ENCODE results near the gene ZNF844. TPM values are rescaled to one million over a fixed set of nuclear protein-coding genes. Genes with fewer than 3 reads are reported as not detected.

The ZNF844 gene
- total and polyA plus RNA-seq, 7 experiments from 2014 or later: 1.0 to 20.9 (median 14.9) TPM

DNA sequence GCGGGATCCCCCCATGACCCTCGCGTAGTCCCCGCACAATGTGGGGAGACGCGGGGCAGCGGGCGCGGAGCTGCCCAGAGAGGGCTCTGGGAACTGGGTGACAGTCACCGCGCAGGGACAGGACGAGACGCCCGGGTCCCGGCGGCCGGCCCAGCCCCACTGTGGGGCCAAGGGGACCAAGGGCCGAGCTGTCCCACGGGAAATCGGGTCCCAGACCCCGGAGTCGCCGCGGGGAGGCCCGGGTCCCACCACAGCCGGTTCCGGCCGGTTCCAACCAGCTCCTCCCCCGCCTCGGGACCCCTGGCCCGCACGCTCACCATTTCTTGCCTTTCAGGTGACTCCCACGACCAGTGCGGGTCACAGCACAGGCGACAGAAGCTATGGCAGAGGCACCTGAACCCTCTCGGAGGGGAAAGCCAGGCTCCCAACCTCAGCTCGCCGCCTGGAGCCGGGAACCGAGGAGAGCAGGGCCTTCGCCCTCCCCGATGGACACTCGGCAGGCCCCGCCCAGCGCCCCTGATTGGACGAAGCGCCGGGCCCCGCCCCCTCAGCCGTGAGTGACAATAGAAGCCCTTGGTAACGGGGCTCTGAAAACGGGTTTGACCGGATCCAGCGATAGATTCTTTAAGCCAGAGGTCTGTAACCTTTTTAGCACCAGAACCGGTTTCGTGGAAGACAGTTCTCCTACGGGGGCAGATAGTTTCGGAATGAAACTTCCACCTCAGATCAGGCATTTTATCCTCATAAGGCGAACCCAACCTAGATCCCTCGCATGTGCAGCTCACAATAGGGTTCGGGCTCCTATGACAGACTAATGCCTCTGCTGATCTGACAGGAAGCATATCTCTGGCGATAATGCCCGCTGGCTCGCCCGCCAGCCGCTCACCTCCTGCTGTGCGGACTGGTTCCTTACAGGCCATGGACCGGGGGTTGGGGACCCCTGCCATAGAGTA is 29.0 kb upstream of the ZNF844 start, which contains the start of gene ZNF433:
TSS of gene ZNF433 (minus strand) at position 460 of the 953 bp plus-strand sequence. CDS start at position 320, 140 bp downstream.
- DNase-seq (peak; percentile 22 to 65 (median 53)), ATAC-seq (peak; percentile 98)
- ChIA-PET POLR2A (interaction anchor here (0.5 to 0.6 kb wide), 2 partner anchors 21 to 191 kb away, joined by 3 to 4 read pairs; no protein-coding TSS in a partner anchor), CTCF (interaction anchor here (1.0 kb wide), 1 partner anchor 238 kb away, joined by 3 read pairs; no protein-coding TSS in a partner anchor)
- H3K27ac ChIP-seq (ENCODE audit: low read depth, low read length): peak within 1 kb of the TSS; percentile 58
- Mint-ChIP-seq H3K9me3 (peaks cover 0 to 25% (median 4%) of the 10 kb centered on the region in 11 donors), H3K36me3 (peaks cover 0 to 13% (median 0%) of the 10 kb centered on the region in 5 donors), H3K4me1 (peaks cover 0 to 31% (median 15%) of the 10 kb centered on the region in 7 donors), H3K27me3 (peaks cover 0 to 2% (median 0%) of the 10 kb centered on the region in 5 donors), H3K4me3 (peak within 1 kb of the TSS; percentile 70 to 94 (median 88)), H3K27ac (peak within 1 kb of the TSS in 8 of 9 donors; percentile 13 to 91 (median 62))
- intact Hi-C loops (cut with micrococcal nuclease): no loop called here
- H3K9me3 ChIP-seq (ENCODE audit: control insufficient read depth in 2 of 3, low read length in 3 of 3): no peaks in the 10 kb centered on the region
- no peaks in the 10 kb centered on the region for H3K27me3 ChIP-seq (ENCODE audit: control insufficient read depth in 2 of 2, insufficient read depth in 2 of 2, low read length in 2 of 2)
- no peaks in the 10 kb centered on the region for H3K4me1 ChIP-seq (ENCODE audit: control insufficient read depth in 2 of 2, insufficient read depth in 2 of 2, low read length in 2 of 2)
- H3K4me3 ChIP-seq (ENCODE audit: low read length): peak within 1 kb of the TSS; percentile 69
- peaks cover 0 to 6% (median 0%) of the 10 kb centered on the region in 3 experiments for H3K36me3 ChIP-seq (ENCODE audit: control insufficient read depth in 2 of 3, insufficient read depth in 3 of 3, low read length in 3 of 3)

DNA sequence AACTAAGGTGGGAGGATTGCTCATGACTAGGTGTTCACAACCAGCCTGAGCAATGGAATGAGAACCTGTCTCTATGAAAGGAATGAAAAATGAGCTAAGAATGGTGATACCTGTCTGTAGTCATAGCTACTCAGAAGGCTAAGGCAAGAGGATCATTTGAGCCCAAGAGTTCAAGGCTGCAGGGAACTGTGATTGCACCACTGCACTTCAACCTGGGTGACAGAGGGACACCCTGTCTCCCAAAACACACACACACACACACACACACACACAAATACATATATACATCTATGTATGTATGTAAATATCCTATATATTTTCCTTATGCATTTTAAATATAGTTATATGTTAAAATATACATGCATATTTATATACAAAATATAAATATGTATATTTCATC is 21.6 kb upstream of the ZNF844 start:
- peaks cover 0 to 42% (median 16%) of the 10 kb centered on the region in 3 experiments for H3K9me3 ChIP-seq (ENCODE audit: control insufficient read depth in 2 of 3, low read length in 3 of 3)
- intact Hi-C loops (cut with micrococcal nuclease): no loop called here
- POLR2A ChIA-PET: no interaction called here

DNA sequence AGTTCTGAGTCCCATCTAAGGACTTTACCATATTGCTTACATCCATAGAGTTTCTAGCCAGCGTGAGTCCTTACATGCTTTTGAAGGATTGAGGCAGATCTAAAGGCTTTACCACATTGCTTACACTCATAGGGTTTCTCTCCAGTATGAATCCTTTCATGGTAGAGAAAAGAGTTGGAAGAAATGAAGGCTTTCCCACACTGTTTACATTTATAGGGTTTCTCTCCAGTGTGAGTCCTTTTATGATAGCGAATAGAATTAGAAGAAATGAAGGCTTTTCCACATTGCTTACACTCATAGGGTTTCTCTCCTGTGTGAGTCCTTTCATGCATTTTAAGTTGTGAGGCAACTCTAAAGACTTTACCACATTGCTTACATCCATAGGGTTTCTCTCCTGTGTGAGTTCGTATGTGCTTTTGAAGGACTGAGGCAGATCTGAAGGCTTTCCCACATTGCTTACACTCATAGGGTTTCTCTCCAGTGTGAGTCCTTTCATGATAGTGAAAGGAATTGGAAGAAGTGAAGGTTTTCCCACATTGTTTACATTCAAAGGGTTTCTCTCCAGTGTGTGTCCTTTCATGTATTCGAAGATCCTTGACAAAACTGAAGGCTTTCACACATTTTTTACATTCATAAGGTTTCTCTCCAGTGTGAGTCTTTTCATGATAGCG is 20.6 kb upstream of the ZNF844 start:
- Mint-ChIP-seq H3K4me3 (no peak overlapping the region), H3K4me1 (no peaks in the 10 kb centered on the region), H3K27ac (no peak overlapping the region), H3K27me3 (no peaks in the 10 kb centered on the region), H3K36me3 (peaks cover 17 to 31% (median 29%) of the 10 kb centered on the region in 5 donors), H3K9me3 (peaks cover 9 to 50% (median 39%) of the 10 kb centered on the region in 11 donors)
- peaks cover 0 to 42% (median 16%) of the 10 kb centered on the region in 3 experiments for H3K9me3 ChIP-seq (ENCODE audit: control insufficient read depth in 2 of 3, low read length in 3 of 3)
- DNase-seq (no peak), ATAC-seq (no peak)
- peaks cover 0 to 8% (median 0%) of the 10 kb centered on the region in 3 experiments for H3K36me3 ChIP-seq (ENCODE audit: control insufficient read depth in 2 of 3, insufficient read depth in 3 of 3, low read length in 3 of 3)
- ChIA-PET POLR2A (no interaction called here), CTCF (no interaction called here)
- no peak overlapping the region for H3K27ac ChIP-seq (ENCODE audit: low read depth, low read length)
- H3K27me3 ChIP-seq (ENCODE audit: control insufficient read depth in 2 of 2, insufficient read depth in 2 of 2, low read length in 2 of 2): no peaks in the 10 kb centered on the region
- H3K4me1 ChIP-seq (ENCODE audit: control insufficient read depth in 2 of 2, insufficient read depth in 2 of 2, low read length in 2 of 2): no peaks in the 10 kb centered on the region
- intact Hi-C loops (cut with micrococcal nuclease): no loop called here
- H3K4me3 ChIP-seq (ENCODE audit: low read length): no peak overlapping the region

More for the DNA sequence above, 21.6 kb upstream of the ZNF844 start:
- CTCF ChIA-PET: no interaction called here
- Histone ChIP-seq H3K4me3 (ENCODE audit: low read length) (no peak overlapping the region), H3K27ac (ENCODE audit: low read depth, low read length) (no peak overlapping the region), H3K4me1 (ENCODE audit: control insufficient read depth in 2 of 2, insufficient read depth in 2 of 2, low read length in 2 of 2) (no peaks in the 10 kb centered on the region), H3K27me3 (ENCODE audit: control insufficient read depth in 2 of 2, insufficient read depth in 2 of 2, low read length in 2 of 2) (no peaks in the 10 kb centered on the region), H3K36me3 (ENCODE audit: control insufficient read depth in 2 of 3, insufficient read depth in 3 of 3, low read length in 3 of 3) (peaks cover 0 to 8% (median 0%) of the 10 kb centered on the region in 3 experiments)
- no peak overlapping the region for H3K4me3 Mint-ChIP-seq
- H3K4me1 Mint-ChIP-seq: no peaks in the 10 kb centered on the region
- H3K27ac Mint-ChIP-seq: no peak overlapping the region
- ATAC-seq (no peak), DNase-seq (no peak)
- peaks cover 17 to 31% (median 31%) of the 10 kb centered on the region in 5 donors for H3K36me3 Mint-ChIP-seq
- no peaks in the 10 kb centered on the region for H3K27me3 Mint-ChIP-seq
- peaks cover 9 to 50% (median 40%) of the 10 kb centered on the region in 11 donors for H3K9me3 Mint-ChIP-seq

DNA sequence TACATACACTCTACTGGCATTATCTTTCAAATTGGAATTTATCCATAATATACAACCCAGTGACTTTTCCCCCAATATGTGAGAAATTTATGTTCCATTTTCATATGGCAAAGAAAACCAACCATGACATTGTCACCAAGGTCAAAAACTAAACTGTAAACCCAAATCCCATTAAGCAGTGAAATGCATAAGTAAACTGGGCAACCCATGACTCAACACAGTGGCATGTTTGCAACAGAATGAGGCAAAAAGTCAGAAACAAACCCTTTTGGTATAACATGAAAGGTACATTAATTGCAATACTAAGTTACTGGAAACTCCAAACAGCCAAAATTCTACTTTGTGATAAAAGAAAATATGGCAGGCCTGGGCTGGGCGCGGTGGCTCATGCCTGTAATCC is 16.7 kb upstream of the ZNF844 start:
- Histone ChIP-seq H3K9me3 (ENCODE audit: control insufficient read depth in 2 of 3, low read length in 3 of 3) (peaks cover 0 to 31% (median 16%) of the 10 kb centered on the region in 3 experiments), H3K4me3 (ENCODE audit: low read length) (no peak overlapping the region), H3K4me1 (ENCODE audit: control insufficient read depth in 2 of 2, insufficient read depth in 2 of 2, low read length in 2 of 2) (peaks cover 2 to 10% of the 10 kb centered on the region in 2 donors), H3K36me3 (ENCODE audit: control insufficient read depth in 2 of 3, insufficient read depth in 3 of 3, low read length in 3 of 3) (peaks cover 0 to 8% (median 0%) of the 10 kb centered on the region in 3 experiments), H3K27me3 (ENCODE audit: control insufficient read depth in 2 of 2, insufficient read depth in 2 of 2, low read length in 2 of 2) (no peaks in the 10 kb centered on the region), H3K27ac (ENCODE audit: low read depth, low read length) (no peak overlapping the region)
- no peak for ATAC-seq
- ChIA-PET CTCF (interaction anchor here (0.7 kb wide), 1 partner anchor 89 kb away, joined by 3 read pairs; no protein-coding TSS in a partner anchor), POLR2A (no interaction called here)
- Mint-ChIP-seq H3K36me3 (peaks cover 18 to 33% (median 27%) of the 10 kb centered on the region in 5 donors), H3K4me1 (peaks cover 6 to 11% (median 8%) of the 10 kb centered on the region in 7 donors), H3K9me3 (peaks cover 7 to 48% (median 34%) of the 10 kb centered on the region in 11 donors), H3K27ac (no peak overlapping the region), H3K27me3 (peaks cover 4 to 6% (median 5%) of the 10 kb centered on the region in 5 donors), H3K4me3 (no peak overlapping the region)
- no peak for DNase-seq
- intact Hi-C loops (cut with micrococcal nuclease): no loop called here

DNA sequence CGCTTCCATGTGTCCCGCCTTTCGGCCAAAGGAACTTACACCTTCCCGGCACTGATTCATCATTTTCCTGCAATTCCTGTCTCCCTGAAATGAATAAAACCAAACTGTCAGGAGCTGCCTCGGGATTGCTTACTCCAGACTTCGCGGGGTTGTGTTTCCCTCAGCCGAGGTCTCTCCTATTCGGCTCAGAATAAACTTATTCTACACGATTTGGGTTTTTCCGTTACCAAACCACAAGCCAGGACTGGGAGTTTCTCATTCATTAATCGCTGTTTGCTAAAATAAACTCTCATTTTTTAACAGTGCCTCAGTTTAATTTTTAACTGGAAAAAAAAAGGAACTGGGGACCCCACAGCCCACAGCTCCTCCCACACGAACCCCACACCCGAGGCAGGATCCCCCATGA is 12.4 kb upstream of the ZNF844 start:
- ATAC-seq (peak; percentile 30), DNase-seq (peak in 1 of 9 donors; percentile 24)
- ChIA-PET POLR2A (interaction anchor here (1.0 to 1.3 kb wide), 2 partner anchors 35 to 128 kb away, joined by 3 to 5 read pairs; partner anchors contain the start of gene ZNF700), CTCF (interaction anchor here (0.5 kb wide), 1 partner anchor 167 kb away, joined by 4 read pairs; no protein-coding TSS in a partner anchor)
- Histone ChIP-seq H3K36me3 (ENCODE audit: control insufficient read depth in 2 of 3, insufficient read depth in 3 of 3, low read length in 3 of 3) (no peaks in the 10 kb centered on the region), H3K9me3 (ENCODE audit: control insufficient read depth in 2 of 3, low read length in 3 of 3) (no peaks in the 10 kb centered on the region), H3K4me3 (ENCODE audit: low read length) (peak overlapping the region; percentile 61), H3K4me1 (ENCODE audit: control insufficient read depth in 2 of 2, insufficient read depth in 2 of 2, low read length in 2 of 2) (peaks cover 5 to 10% of the 10 kb centered on the region in 2 donors), H3K27me3 (ENCODE audit: control insufficient read depth in 2 of 2, insufficient read depth in 2 of 2, low read length in 2 of 2) (no peaks in the 10 kb centered on the region), H3K27ac (ENCODE audit: low read depth, low read length) (no peak overlapping the region)
- intact Hi-C loops (cut with micrococcal nuclease): loop anchor here in 1 of 2 donors (10.0 kb wide), 1 partner anchor 293 kb away; no protein-coding TSS in a partner anchor
- peaks cover 5 to 11% (median 9%) of the 10 kb centered on the region in 5 donors for H3K27me3 Mint-ChIP-seq
- peaks cover 6 to 18% (median 13%) of the 10 kb centered on the region in 7 donors for H3K4me1 Mint-ChIP-seq
- peaks cover 0 to 11% (median 4%) of the 10 kb centered on the region in 5 donors for H3K36me3 Mint-ChIP-seq
- H3K9me3 Mint-ChIP-seq: peaks cover 0 to 18% (median 8%) of the 10 kb centered on the region in 11 donors
- peak overlapping the region; percentile 71 to 87 (median 82) for H3K4me3 Mint-ChIP-seq
- H3K27ac Mint-ChIP-seq: peak overlapping the region in 4 of 9 donors; percentile 9 to 61 (median 35)
